GM12892 (cell line): ENCODE data around the gene SFI1.

Experiments
- POLR2A ChIP-seq: IDR thresholded peaks from 2 replicates; pipeline ENCODE4 v1.6.1; 2011; ENCODE audit warnings: low read depth, low read length, control low read depth
- POLR2AphosphoS5 ChIP-seq: IDR thresholded peaks from 2 replicates; pipeline ENCODE4 v1.6.1; 2011; ENCODE audit warnings: low read depth, low read length, control low read depth

DNA sequence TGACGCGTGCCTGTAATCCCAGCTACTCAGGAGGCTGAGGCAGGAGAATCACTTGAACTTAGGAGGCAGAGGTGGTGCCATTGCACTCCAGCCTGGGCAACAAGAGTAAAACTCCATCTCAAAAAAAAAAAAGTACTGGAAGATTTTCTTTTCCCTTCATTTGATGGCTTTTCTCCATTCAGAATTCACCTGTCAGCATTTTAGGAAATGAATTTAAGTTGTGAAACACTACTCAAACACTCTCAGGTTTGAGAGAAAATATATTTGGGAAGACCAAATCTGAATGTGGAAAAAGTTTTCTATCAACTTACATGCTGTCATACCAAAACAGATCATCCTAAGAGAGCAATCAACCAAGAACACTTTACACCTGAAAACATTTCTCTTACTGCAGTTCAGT is 9.4 kb upstream of the SFI1 start:
- TF ChIP-seq POLR2AphosphoS5 (no peak), POLR2A (no peak)
